ENCODE measurements around the gene RBM47.

The RBM47 gene

GRCh38 chr4:40622913-40623312 is 6.8 kb downstream of the RBM47 start:
- no peak for DNase-seq

- no peak for DNase-seq
Observed at GRCh38 chr4:40621592-40622512, 7.8 kb downstream of the RBM47 start.

- no peak for DNase-seq
Observed at GRCh38 chr4:40621229-40621591, 8.5 kb downstream of the RBM47 start.

GRCh38 chr4:40619600-40619999 is 10.1 kb downstream of the RBM47 start:
- DNase-seq = no peak

GRCh38 chr4:40617872-40618271 is 11.8 kb downstream of the RBM47 start:
- DNase-seq = no peak

- DNase-seq = no peak
Observed at GRCh38 chr4:40614031-40614430, 15.6 kb downstream of the RBM47 start.

GRCh38 chr4:40613456-40613855 is 16.2 kb downstream of the RBM47 start:
- DNase-seq = no peak

- no peak for DNase-seq
Observed at GRCh38 chr4:40612831-40613230, 16.8 kb downstream of the RBM47 start.

- DNase-seq = no peak
Observed at GRCh38 chr4:40612283-40612682, 17.4 kb downstream of the RBM47 start.

GRCh38 chr4:40608628-40609027 is 21.0 kb downstream of the RBM47 start:
- DNase-seq = no peak

GRCh38 chr4:40607221-40607620 is 22.4 kb downstream of the RBM47 start:
- DNase-seq = no peak

GRCh38 chr4:40606239-40606767 is 23.4 kb downstream of the RBM47 start:
- DNase-seq = no peak

- no peak for DNase-seq
Observed at GRCh38 chr4:40603281-40603680, 26.4 kb downstream of the RBM47 start.

- no peak for DNase-seq
Observed at GRCh38 chr4:40601641-40602040, 28.0 kb downstream of the RBM47 start.

- no peak for DNase-seq
Observed at GRCh38 chr4:40600850-40601249, 28.8 kb downstream of the RBM47 start.

GRCh38 chr4:40599431-40599830 is 30.2 kb downstream of the RBM47 start:
- no peak for DNase-seq

- no peak for DNase-seq
Observed at GRCh38 chr4:40596522-40596921, 33.1 kb downstream of the RBM47 start.

- no peak for DNase-seq
Observed at GRCh38 chr4:40595981-40596380, 33.7 kb downstream of the RBM47 start.

GRCh38 chr4:40594261-40595178 is 35.1 kb downstream of the RBM47 start:
- DNase-seq = no peak

GRCh38 chr4:40592034-40592433 is 37.6 kb downstream of the RBM47 start:
- no peak for DNase-seq

GRCh38 chr4:40587826-40588225 is 41.8 kb downstream of the RBM47 start:
- no peak for DNase-seq

- DNase-seq = no peak
Observed at GRCh38 chr4:40587351-40587750, 42.3 kb downstream of the RBM47 start.

- DNase-seq = no peak
Observed at GRCh38 chr4:40586729-40587128, 42.9 kb downstream of the RBM47 start.

- DNase-seq = no peak
Observed at GRCh38 chr4:40586034-40586433, 43.6 kb downstream of the RBM47 start.

Measured in eye (tissue), 1 donor.